ENCODE data around the gene TNIP2. TPM values are rescaled to one million over a fixed set of nuclear protein-coding genes. Genes with fewer than 3 reads are reported as not detected.

TNIP2 gene
- total and polyA plus RNA-seq, 2 of the 13 experiments (the other 11 are each of a cell fraction or from before 2014, with no cell fraction given), result 25.6 to 38.0 TPM

- TF ChIP-seq THAP7 (CRISPR knock-in tag; IDR thresholded peaks at IDR 0.05), result peak; percentile 72; the same call in 1 of the 2 replicates
- TF ChIP-seq ZNF609 (CRISPR knock-in tag; IDR thresholded peaks at IDR 0.05; ENCODE audit: borderline replicate concordance), result peak; percentile 77; the same call in 1 of the 2 replicates
- no peak; the same call in 1 of the 2 replicates for TF ChIP-seq ZSCAN12 (CRISPR knock-in tag; IDR thresholded peaks at IDR 0.05)
- TF ChIP-seq FUBP1 (CRISPR knock-in tag; IDR thresholded peaks at IDR 0.05; ENCODE audit: borderline replicate concordance), result no peak
- no peak for TF ChIP-seq MTA1 (CRISPR knock-in tag; IDR thresholded peaks at IDR 0.05; ENCODE audit: borderline replicate concordance)
- TF ChIP-seq ZMAT3 (CRISPR knock-in tag; conservative IDR thresholded peaks at IDR 0.05), result no peak; the same call in 1 of the 2 replicates
- TF ChIP-seq NCOR1 (IDR thresholded peaks at IDR 0.05; ENCODE audit: borderline replicate concordance, low read length), result peak; percentile 36; the same call in 1 of the 2 replicates
- TF ChIP-seq WIZ (CRISPR knock-in tag; IDR thresholded peaks at IDR 0.05), result no peak
- TF ChIP-seq BRCA1 (CRISPR knock-in tag; IDR thresholded peaks at IDR 0.05), result no peak
- peak; percentile 57; the same call in 1 of the 2 replicates for TF ChIP-seq MIER3 (CRISPR knock-in tag; IDR thresholded peaks at IDR 0.05; ENCODE audit: borderline replicate concordance)
- TF ChIP-seq ZNF747 (CRISPR knock-in tag; IDR thresholded peaks at IDR 0.05; ENCODE audit: borderline replicate concordance), result 0 out of 2 replicates have a peak, but pooled peaks have one; percentile 14
- TF ChIP-seq KLF13 (CRISPR knock-in tag; IDR thresholded peaks at IDR 0.05), result peak; percentile 90; the same call in 1 of the 2 replicates
- TF ChIP-seq TEAD2 (CRISPR knock-in tag; IDR thresholded peaks at IDR 0.05), result no peak
- TF ChIP-seq REST (IDR thresholded peaks at IDR 0.05; ENCODE audit: borderline replicate concordance in 1 of 2, low read depth in 1 of 2, low read length in 2 of 2), result peak in 1 of 2 experiments; percentile 67; a peak in 2 of 4 replicates
- peak; percentile 63 for TF ChIP-seq ETV5 (CRISPR knock-in tag; IDR thresholded peaks at IDR 0.05; ENCODE audit: borderline replicate concordance)
- TF ChIP-seq GATAD1 (CRISPR knock-in tag; IDR thresholded peaks at IDR 0.05), result peak; percentile 56; the same call in 1 of the 2 replicates
Observed at GRCh38 chr4:2800691-2801596, 44.8 kb upstream of the TNIP2 start (continued).
